Measurements from ENCODE around the gene CUL3. TPM values are rescaled to one million over a fixed set of nuclear protein-coding genes. Genes with fewer than 3 reads are reported as not detected.

CUL3 gene
- total and polyA plus RNA-seq, 10 of the 15 experiments (the other 5 are each of a cell fraction or from before 2014, with no cell fraction given), result 22.0 to 95.4 (median 53.4) TPM

DNA sequence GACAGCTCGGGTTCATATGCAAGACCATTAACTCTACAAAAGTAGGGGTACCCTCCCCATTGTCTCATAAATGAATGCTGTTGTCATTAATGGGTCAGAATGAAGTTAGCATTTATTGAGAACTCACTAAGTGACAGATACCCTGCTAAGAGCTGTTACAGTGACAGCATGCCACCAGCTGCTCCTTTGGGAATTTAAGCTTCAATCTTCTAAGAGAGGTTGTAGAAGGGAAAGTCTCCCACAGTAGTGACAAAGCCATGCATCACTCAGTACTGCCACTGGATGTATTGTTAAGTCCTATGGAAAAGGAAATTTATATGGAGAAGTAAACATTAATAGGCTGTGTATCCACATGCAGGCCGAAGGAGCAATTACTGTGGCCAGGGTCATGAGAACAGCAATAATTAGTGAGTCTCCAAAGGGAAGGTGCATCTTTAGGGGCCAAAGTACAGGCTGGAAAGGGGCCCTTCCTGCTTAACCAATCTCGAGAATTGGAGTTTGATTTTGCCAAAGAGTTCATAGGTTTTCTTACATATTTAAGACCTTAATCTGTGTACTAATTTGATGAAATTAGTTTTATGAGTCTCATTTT is 118.8 kb downstream of the CUL3 start (continued):
- no peak for TF ChIP-seq KDM1A (IDR thresholded peaks at IDR 0.05; ENCODE audit: borderline replicate concordance)
- TF ChIP-seq POU2F2 (IDR thresholded peaks at IDR 0.05; ENCODE audit: borderline replicate concordance, low read depth, low read length), result no peak
- TF ChIP-seq EGR1 (IDR thresholded peaks at IDR 0.05; ENCODE audit: borderline replicate concordance in 1 of 2, low read depth in 2 of 2, low read length in 2 of 2), result no peak
- TF ChIP-seq SMAD5 (IDR thresholded peaks at IDR 0.05; ENCODE audit: low read depth), result no peak
- no peak for TF ChIP-seq ZZZ3 (IDR thresholded peaks at IDR 0.05; ENCODE audit: control insufficient read depth, insufficient read length, low read depth)
- no peak for TF ChIP-seq FOXM1 (IDR thresholded peaks at IDR 0.05; ENCODE audit: low read depth, low read length)
- no peak for TF ChIP-seq CBX5 (IDR thresholded peaks at IDR 0.05; ENCODE audit: low read depth)
- no peak for TF ChIP-seq TCF3 (IDR thresholded peaks at IDR 0.05; ENCODE audit: borderline replicate concordance, insufficient read depth, low read depth, low read length)
- TF ChIP-seq E4F1 (IDR thresholded peaks at IDR 0.05; ENCODE audit: borderline replicate concordance, partially characterized antibody), result no peak
- no peak for TF ChIP-seq RFX5 (IDR thresholded peaks at IDR 0.05; ENCODE audit: low read depth, low read length)

DNA sequence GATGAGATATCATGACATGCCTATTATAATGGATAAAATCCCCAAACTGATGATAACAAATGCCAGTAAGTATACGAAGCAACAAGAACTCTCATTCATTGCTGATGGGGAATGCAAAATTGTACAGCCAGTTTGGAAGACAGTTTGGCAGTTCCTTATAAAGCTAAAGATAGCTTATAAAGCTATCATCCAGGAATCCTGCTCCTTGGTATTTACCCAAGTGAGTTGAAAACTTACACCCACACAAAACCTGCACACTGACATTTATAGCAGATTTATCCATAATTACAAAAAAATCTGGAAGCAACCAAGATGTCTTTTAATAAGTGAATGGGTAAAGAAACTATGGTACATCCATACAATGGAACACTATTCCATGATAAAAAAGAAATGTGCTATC is 123.8 kb downstream of the CUL3 start:
- SMC1A ChIA-PET (ENCODE audit: uncharacterized antibody, unreplicated experiment), result no interaction called here
- POLR2A ChIA-PET, result no interaction called here
- TF ChIP-seq POLR2AphosphoS5 (IDR thresholded peaks at IDR 0.05; ENCODE audit: low read length) (no peak), POLR2AphosphoS2 (IDR thresholded peaks at IDR 0.05; ENCODE audit: low read depth, low read length) (no peak), ASH2L (IDR thresholded peaks at IDR 0.05; ENCODE audit: borderline replicate concordance, low read depth) (no peak), NFIC (IDR thresholded peaks at IDR 0.05; ENCODE audit: low read depth, low read length) (no peak), NR2C2 (IDR thresholded peaks at IDR 0.05; ENCODE audit: borderline replicate concordance, control insufficient read depth, insufficient read length, low read depth) (no peak), ZNF24 (IDR thresholded peaks at IDR 0.05) (no peak), CHD4 (IDR thresholded peaks at IDR 0.05) (no peak), FOS (IDR thresholded peaks at IDR 0.05; ENCODE audit: borderline replicate concordance, extremely low read depth, insufficient read length) (no peak), CBX3 (IDR thresholded peaks at IDR 0.05; ENCODE audit: borderline replicate concordance, low read depth) (no peak)
- TF ChIP-seq, protein P1, sequence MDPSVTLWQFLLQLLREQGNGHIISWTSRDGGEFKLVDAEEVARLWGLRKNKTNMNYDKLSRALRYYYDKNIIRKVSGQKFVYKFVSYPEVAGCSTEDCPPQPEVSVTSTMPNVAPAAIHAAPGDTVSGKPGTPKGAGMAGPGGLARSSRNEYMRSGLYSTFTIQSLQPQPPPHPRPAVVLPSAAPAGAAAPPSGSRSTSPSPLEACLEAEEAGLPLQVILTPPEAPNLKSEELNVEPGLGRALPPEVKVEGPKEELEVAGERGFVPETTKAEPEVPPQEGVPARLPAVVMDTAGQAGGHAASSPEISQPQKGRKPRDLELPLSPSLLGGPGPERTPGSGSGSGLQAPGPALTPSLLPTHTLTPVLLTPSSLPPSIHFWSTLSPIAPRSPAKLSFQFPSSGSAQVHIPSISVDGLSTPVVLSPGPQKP (IDR thresholded peaks at IDR 0.05; ENCODE audit: low read depth, low read length), result no peak

More for the DNA sequence above, 123.8 kb downstream of the CUL3 start:
- intact Hi-C loops (cut with micrococcal nuclease; ENCODE audit: unreplicated experiment), result no loop called here
- Histone ChIP-seq H3K4me2 (ENCODE audit: control insufficient read depth, insufficient read depth) (no peak overlapping the region), H3K79me2 (ENCODE audit: control insufficient read depth, insufficient read depth, low read length) (no peaks in the 10 kb centered on the region), H3K4me3 (no peak overlapping the region), H2AFZ (ENCODE audit: control insufficient read depth, low read depth, low read length) (no peak overlapping the region), H3K4me1 (ENCODE audit: control insufficient read depth, insufficient read depth, low read length) (no peaks in the 10 kb centered on the region), H3K9ac (ENCODE audit: control insufficient read depth, insufficient read depth, low read length) (no peak overlapping the region), H3K9me3 (replicated peaks; ENCODE audit: control insufficient read depth, insufficient read depth, low read length) (no peaks in the 10 kb centered on the region), H3K27ac (ENCODE audit: control insufficient read depth, insufficient read depth) (no peak overlapping the region), H4K20me1 (ENCODE audit: control insufficient read depth, insufficient read depth) (no peaks in the 10 kb centered on the region), H3K27me3 (replicated peaks in 1 of 2; ENCODE audit: control insufficient read depth in 2 of 2, insufficient read depth in 2 of 2, low read length in 1 of 2) (no peaks in the 10 kb centered on the region), H3K36me3 (ENCODE audit: control insufficient read depth in 2 of 2, insufficient read depth in 2 of 2, low read length in 1 of 2) (no peaks in the 10 kb centered on the region)
- FAIRE-seq (no peak), DNase-seq (ENCODE audit: low read depth, low spot score) (no peak), ATAC-seq (no peak)
- no TSS peak for BruUV-seq (replicated peaks)
- in situ Hi-C loops (cut with MboI), result no loop called here
- CTCF ChIA-PET, result no interaction called here
- WGBS (ENCODE audit: insufficient coverage, insufficient replicate concordance, low lambda C conversion rate, missing lambda C conversion rate), result 0% methylated on average over 1 of the region's 1 CpG
- RAD21 ChIA-PET (ENCODE audit: unreplicated experiment), result no interaction called here

Measured in GM12878 (cell line).